Activated naive CD4-positive, alpha-beta T cell (primary cell): ENCODE data around the gene TMEM144.

Experiments
- DNase-seq, 4 experiments: peaks; one replicate each; lab custom pipeline; 2025; lab: John Stamatoyannopoulos, UW

Gene TMEM144

DNA sequence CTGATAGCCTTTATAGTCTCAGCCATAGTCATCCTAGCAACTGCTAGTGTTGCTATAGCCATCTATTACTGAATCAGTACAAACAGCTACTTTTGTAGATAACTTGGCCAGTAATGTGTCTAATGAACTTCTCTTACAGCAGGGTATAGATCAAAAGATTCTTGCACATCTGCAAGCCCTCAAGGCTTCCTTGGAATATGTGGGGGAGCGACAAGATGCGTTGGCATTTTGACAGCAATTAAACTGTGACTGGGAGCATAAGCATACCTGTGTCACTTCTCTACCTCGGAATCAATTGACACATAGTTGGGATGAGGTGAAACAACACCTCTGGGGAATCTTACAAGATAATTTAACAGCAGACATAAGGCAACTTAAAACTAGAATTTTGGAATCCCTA, 87.6 kb downstream of the TMEM144 start:
- no peak for DNase-seq

DNA sequence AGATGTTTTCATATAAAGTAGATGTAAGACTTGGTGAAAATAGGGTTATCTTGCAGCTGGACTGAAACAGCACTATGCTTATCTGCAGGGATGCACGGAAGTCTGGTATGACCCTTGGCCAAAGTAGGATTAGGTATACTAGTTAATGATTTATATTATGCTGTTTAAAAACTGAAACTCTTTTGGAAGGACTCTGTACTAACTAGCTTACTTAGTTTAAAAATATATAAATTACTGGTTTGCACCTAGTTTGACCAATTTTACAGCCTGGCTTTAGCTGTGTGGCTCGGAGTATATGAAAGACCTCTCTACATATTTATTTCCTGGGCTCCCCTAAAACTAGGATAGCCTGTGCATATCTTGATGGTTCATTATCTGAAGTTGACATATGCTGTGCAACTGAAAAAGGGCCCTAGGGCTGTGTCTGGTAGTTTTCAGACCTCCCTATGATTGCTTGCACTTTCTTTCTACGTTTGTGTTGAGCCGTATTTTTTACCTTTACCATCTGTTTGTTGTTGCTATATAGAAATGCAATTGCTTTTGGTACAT, 89.2 kb downstream of the TMEM144 start:
- no peak for DNase-seq

DNA sequence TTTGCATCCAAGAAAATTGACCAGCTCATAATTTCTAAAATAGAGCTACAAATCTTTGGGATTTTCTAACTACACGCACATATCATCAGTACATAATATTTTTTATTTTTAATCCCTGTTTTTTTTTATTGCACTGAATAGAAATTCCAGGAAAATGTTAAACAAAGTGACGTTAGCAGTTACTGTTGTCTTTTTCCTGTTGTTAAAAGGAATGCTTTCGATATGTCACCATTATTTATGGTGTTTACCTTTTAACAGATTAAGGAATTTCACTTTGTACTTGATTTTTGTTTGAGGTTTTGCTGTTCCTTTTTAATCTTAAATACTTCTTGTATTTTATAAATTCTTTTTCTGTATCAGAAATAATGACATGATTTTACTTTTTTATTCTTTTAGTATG, 89.7 kb downstream of the TMEM144 start:
- DNase-seq, result no peak

DNA sequence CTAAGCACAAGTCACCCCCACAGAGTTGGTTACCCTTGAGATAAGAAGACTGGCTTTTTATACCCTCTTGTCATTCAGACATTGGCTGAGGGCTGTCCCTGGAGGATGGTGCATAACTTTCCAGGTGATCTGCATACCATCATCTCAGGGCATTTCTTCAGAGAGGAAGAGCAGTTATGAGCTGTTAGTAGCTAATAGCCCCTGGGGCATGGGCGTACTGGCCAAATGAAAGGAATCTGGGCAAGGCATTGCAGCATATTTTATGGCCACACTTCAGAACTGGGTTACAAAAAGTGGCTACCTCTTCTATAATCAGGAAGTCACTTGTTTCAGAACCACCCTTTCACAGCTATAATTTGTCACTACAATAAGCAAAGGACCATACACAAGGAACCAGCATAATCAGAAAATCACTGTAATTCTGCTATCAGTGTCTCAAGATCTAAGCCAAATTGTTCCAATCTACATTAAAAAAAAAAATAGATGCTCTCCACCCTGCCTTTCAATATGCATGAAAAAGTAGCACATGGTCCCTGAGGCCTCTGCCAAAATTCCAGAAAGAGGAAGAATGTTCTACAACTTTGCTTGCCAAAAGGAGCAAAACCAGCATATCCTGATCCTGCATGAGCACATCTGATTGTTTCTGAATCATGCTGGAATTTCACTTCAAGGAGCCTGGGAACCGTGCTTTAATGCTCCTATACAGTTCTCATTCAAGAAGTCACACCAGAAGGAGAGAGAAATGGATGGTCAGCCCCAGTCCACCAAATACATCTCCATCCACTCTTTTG, 92.0 kb downstream of the TMEM144 start:
- no peak for DNase-seq

DNA sequence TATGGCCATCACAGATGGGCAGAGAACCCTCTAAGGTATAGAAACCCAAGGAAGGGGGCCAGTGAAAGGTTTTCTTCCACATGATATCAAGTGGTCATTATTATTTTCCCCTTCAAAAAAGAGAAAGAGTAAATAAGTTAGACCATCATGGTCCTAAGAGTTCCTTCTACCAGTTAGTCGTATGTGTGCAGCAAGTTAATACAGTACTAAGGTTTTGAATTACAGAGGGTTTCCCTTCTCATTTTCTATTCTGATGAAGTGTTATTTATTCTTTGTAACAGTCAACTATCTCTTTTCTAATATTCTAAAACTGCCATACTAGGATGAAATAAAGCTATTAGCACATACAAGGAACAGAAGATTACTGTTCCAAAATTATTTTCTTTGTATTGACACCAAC, 94.4 kb downstream of the TMEM144 start:
- no peak for DNase-seq
